Stomach (tissue), 4 donors: ENCODE results near the gene SOX11.

Experiments
- CTCF ChIP-seq, 7 experiments: fragments of 450-650 bp in 4 of 7; fragments of 200-600 bp in 3 of 7; sonication (generic) in 3 of 7; IDR thresholded peaks; one replicate each; pipeline ENCODE4 v1.5.1; 2016 to 2019; ENCODE audit warnings: antibody characterized with exemption in 7 of 7, control low read depth in 2 of 7, mild to moderate bottlenecking in 1 of 7
- EP300 ChIP-seq: sonication (generic); formaldehyde crosslinking; IDR thresholded peaks from one replicate; pipeline ENCODE4 v1.6.1; 2017; ENCODE audit warnings: antibody characterized with exemption
- POLR2A ChIP-seq, 4 donors: fragments of 450-650 bp; IDR thresholded peaks; one replicate each; pipeline ENCODE4 v1.6.1; 2016; ENCODE audit warnings: antibody characterized with exemption in 4 of 4, control low read depth in 2 of 4, mild to moderate bottlenecking in 1 of 4, moderate library complexity in 1 of 4
- POLR2AphosphoS5 ChIP-seq, 3 donors: sonication (generic); formaldehyde crosslinking; IDR thresholded peaks; one replicate each; pipeline ENCODE4 v1.6.1; 2016; ENCODE audit warnings: antibody characterized with exemption in 3 of 3

GRCh38 chr2:5664278-5664681 lies 27.9 kb upstream of the SOX11 start:
- TF ChIP-seq CTCF (IDR thresholded peaks at IDR 0.05) = no peak
- TF ChIP-seq POLR2A (IDR thresholded peaks at IDR 0.05) = no peak
- no peak for TF ChIP-seq EP300
- no peak for TF ChIP-seq POLR2AphosphoS5 (IDR thresholded peaks at IDR 0.05)
